Glomerular visceral epithelial cell (primary cell): ENCODE results near the gene LRRC28.

Source experiments
- DNase-seq: peaks from one replicate; pipeline ENCODE4 v3.0.0-alpha.2; 2016; ENCODE audit errors: extremely low spot score

Gene LRRC28

DNA sequence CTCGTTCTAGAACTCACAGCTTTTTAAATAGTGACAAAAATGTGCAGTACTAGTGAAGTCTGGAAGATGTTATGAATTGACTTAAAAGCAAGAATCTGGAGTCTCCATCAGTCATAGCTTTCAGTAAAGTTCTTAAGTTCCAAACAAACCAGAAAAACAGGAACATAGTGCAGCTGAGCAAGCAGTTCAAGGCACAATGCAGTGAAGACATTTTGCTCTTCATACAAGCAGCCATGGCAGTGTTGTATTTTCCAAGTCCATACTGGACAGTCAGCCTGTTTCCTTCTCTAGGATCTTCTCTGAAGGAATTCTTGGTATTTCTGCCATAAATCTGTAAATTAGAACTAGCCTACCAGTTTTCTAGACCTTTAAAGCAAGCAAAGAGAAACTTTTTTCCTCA lies 90.5 kb downstream of the LRRC28 start:
- DNase-seq, result no peak

DNA sequence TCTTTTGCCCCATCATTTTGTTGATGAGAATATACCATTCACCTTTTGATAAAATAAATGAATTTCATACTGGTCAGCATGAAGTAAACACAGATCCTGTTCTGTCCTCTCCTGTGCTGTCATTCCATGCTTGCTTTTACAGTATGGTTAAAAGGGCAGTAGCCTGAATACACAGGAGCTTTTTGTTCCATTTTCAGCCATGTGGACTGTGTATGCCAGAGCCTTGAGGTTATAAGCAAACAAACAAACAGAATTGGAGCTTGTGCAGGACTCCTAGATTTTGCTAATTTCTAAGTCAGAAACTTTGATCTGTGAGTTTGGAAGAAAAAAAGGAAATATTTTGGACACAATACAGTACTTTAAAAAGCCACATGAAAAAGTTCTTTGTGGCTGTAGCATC lies 91.9 kb downstream of the LRRC28 start:
- DNase-seq, result no peak

DNA sequence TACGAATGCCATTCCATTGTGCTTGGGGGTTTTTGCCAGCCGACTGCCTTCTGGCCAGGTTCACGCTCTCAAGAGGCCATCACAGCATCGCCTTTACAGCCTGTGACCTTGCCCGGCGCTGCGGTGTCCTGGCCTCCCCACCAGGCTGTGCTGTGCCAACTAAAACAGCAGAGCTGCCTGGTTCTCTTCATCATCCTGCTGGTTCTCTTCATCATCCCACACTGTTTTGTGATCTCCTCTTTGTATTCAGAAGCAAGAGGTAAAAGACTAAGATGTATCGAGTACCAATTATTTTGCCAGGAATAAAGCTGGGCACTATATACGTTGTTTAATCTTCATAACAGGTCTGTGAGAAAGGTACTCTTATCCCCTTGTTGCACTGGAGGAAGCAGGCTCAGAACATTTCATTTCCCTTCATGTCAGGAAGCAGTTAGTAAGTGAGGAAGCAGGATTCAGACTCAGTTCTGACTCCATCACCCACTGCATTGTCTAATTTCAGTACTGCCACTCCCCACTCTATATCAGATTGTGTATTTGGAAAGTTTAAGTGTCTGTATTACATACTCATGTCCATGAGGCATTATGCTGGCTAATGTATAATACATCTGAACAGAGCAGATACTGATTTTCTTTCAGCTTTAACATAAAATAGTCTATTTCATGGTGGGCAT lies 92.7 kb downstream of the LRRC28 start:
- DNase-seq, result no peak

GRCh38 chr15:99344639-99345038 lies 93.4 kb downstream of the LRRC28 start:
- no peak for DNase-seq

DNA sequence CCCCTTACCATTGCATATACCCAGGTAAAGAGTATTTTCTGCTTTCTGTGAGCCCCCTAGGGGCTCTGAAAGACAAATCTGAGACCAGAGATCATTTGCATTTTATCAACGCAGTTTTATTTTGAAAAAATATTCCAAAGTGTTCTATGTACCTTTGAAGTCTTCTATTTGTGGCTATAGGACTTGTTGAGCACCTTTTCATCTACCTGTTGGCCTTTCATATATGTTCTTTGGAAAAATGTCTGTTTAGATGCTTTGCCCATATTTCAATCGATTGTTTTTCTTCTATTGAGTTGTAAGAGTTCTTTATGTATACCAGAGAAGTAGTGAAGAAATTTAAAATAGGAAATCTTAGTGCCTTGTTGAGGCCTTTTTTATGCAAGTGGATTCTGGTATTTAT lies 94.0 kb downstream of the LRRC28 start:
- DNase-seq, result no peak

- DNase-seq, result no peak
Observed at GRCh38 chr15:99345832-99346462, 94.7 kb downstream of the LRRC28 start.

DNA sequence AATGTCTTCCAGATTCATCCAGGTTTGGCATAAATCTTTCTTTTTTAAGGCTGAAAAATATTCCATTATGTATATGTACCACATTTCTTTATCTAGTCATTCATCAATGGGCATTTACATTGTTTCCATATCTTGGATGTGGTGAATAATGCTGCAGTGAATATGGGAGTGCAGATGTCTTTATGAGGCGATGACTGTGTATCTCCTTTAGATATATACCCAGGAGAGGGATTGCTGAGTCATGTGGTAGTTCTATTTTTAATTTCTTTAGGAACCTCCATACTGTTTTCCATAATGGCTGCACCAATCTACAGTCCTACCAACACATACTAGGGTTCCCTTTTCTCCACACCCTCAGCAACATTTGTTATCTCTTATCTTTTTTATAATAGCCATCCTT lies 96.3 kb downstream of the LRRC28 start:
- DNase-seq, result no peak

DNA sequence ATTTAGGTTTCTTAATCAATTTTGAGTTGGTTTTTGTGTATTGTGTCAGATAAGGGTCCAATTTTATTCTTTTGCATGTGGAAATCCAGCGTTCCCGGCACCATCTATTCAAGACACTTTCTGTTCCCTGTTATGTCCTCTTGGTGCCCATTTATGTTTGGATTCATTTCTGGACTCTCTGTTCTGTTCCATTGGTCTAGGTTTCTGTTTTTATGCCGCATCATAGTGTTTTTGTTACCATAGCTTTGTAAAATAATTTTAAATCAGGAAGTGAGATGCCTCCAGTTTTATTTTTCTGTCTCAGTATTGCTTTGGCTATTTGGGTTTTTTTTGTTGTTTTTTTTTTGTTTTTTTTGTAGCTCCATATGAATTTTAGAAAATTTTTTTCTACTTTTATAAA lies 97.1 kb downstream of the LRRC28 start:
- no peak for DNase-seq

GRCh38 chr15:99350408-99350807 lies 99.1 kb downstream of the LRRC28 start:
- DNase-seq, result no peak

DNA sequence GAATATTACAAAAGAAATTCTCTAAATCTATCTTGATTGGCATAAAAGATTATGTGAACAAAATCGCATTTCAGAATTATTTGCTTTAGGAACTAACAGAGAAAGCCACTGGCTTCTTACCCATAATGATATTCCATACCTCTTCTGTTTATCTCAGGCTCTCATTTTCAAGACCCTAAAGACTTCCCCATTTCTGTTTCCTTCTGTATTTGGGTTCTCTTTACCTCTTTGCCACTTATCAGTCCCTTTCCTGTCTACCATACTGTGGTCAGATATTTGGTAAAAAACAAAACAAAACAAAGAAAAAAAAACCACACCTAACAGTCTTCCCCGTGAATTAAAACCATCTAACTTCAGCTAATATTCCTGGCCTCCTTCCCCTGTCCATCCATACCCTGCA lies 108.5 kb downstream of the LRRC28 start:
- DNase-seq, result no peak

- DNase-seq, result no peak
Observed at GRCh38 chr15:99361545-99362185, 110.4 kb downstream of the LRRC28 start.

DNA sequence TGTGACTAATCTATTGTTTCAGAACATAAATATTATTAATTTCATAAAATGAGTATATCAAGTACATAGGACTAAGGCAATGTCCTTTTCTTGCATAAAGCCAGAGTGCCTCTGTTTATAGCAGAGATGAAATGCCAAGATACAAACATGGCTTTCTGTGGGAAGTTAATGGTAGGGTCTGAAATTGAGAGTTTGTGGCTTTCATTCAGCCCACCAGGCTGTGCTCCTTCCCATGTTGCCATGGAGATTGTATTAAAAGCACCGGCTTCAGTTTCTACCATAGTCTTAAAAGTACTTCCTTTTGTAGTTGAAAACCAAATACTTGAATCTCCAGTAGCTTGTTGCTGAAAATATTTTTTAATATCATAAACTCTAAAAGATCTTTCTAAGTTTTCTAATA lies 114.0 kb downstream of the LRRC28 start:
- DNase-seq, result no peak

DNA sequence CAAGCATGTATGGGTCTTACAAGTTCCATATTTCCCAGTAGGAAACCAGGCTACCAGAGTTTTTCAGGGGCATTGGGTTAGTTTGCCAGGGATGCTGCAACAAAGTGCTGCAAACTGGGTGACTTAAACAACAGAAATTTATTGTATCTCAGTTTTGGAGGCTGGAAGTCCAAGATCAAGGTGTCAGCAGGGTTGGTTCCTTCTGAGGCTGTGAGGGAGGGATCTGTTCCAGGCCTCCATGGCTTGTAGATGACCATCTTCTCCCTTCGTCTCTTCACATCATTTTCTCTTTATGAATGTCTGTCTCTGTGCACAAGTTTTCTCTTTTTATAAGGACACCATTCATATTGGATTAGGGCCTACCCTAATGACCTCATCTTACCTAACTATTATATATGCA lies 114.7 kb downstream of the LRRC28 start:
- DNase-seq, result no peak

GRCh38 chr15:99368743-99369142 lies 117.5 kb downstream of the LRRC28 start:
- no peak for DNase-seq

DNA sequence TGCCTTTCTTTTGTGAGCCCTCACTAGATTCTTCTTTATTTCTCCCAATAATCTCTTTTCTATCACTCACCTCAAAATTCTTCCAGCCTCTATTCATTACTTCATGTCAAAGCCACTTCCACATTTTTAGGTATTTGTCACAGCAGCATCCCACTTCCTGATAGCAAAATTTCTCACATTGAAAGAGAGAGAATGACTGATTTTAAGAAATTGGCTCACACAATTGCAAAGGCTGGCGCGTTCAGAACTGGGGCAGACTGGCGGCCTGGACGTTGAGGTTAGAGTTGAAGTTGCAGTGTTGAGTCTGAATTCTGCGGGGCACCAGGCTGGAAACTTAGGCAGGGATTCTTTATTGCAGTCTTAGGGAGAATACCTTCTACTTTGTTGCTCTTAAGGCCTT lies 117.9 kb downstream of the LRRC28 start:
- no peak for DNase-seq

- DNase-seq, result no peak
Observed at GRCh38 chr15:99371180-99372103, 120.2 kb downstream of the LRRC28 start.

- DNase-seq, result peak; percentile 13
Observed at GRCh38 chr15:99385005-99385669, 133.9 kb downstream of the LRRC28 start.

DNA sequence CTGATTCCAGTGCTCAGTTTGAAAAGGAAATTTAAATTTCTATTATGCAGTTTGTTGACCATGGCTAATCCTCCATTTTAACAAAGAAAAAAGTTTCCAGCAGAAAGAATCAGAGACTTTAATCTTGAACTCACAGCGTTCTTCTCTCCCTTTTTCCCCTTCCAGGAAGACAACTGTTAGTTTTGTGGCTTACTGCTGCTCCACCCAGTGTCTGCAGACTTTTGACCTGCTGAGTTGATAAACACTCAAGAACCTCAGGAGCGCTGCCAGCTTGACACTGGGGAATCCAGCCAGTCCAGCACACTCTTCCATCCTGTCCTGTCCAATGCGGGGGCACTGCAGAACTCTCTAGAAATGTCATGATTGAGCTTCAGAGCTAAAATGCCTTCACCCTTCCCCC lies 134.6 kb downstream of the LRRC28 start:
- no peak for DNase-seq

DNA sequence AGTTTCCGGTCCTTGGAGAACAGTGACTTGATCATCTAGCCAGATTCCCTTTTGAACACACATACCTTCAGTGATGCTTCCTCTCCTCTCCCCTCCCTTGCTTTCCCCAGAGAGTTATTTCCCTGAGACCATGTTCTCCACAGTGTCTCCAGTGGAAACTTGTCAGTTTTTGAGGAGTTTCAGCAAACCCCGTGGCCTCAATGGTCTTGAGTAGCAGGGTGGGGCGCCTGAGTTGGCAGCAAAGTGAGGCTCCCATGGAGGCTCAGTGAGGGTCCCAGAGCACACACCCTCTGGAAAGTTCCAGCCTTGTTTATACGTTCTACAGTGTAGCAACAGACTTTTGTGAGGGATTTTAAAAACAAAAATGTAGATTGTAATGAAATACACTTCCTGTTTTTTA lies 135.1 kb downstream of the LRRC28 start:
- no peak for DNase-seq

GRCh38 chr15:99387421-99388168 lies 136.3 kb downstream of the LRRC28 start:
- no peak for DNase-seq

GRCh38 chr15:99390667-99391066 lies 139.4 kb downstream of the LRRC28 start:
- no peak for DNase-seq
